ENCODE measurements around the gene IMMT. TPM values are rescaled to one million over a fixed set of nuclear protein-coding genes. Genes with fewer than 3 reads are reported as not detected.

The IMMT gene
- total and polyA plus RNA-seq, 9 of the 15 experiments (the other 6 are each of a cell fraction or from before 2014, with no cell fraction given): 119 to 294 (median 140) TPM

DNA sequence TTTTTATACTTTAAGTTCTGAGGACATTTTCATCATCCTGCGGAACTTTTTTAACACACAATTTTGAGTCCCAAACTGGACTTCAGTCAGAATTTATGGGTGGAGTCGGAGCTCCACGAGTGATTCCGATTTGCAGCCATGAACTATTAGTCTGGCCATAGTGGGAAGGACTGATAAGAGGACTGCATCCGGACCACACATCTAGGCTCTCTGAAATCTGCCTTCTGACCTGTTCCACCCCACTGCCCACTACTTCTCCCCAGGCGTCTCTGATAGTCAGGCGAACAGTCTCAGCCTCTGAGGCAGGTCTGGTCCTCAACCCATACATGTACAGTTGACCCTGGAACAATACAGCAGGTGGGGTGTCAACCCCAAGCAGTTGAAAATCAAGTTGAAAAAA, 9.2 kb upstream of the IMMT start (continued):
- TF ChIP-seq PYGO2 (tag; IDR thresholded peaks at IDR 0.05) (no peak), ZNF586 (CRISPR knock-in tag; conservative IDR thresholded peaks at IDR 0.05) (no peak), KAT7 (CRISPR knock-in tag; IDR thresholded peaks at IDR 0.05; ENCODE audit: borderline replicate concordance) (no peak), NFE2 (IDR thresholded peaks at IDR 0.05; ENCODE audit: low read depth) (no peak), RCOR1 (IDR thresholded peaks at IDR 0.05; ENCODE audit: borderline replicate concordance in 1 of 2, low read depth in 2 of 2, low read length in 2 of 2) (peak; percentile 67 to 94; a peak in 3 of 4 replicates), ZNF76 (CRISPR knock-in tag; IDR thresholded peaks at IDR 0.05; ENCODE audit: borderline replicate concordance) (no peak), FOXM1 (IDR thresholded peaks at IDR 0.05; ENCODE audit: low read depth) (peak; percentile 51), FOXM1 (CRISPR knock-in tag; IDR thresholded peaks at IDR 0.05; ENCODE audit: low read depth) (no peak), EWSR1 (IDR thresholded peaks at IDR 0.05; ENCODE audit: borderline replicate concordance, low read depth, partially characterized antibody) (no peak), ZNF589 (CRISPR knock-in tag; IDR thresholded peaks at IDR 0.05; ENCODE audit: low read depth) (no peak), BRF1 (IDR thresholded peaks at IDR 0.05; ENCODE audit: borderline replicate concordance, extremely low read depth, insufficient read length) (no peak), MCM3 (IDR thresholded peaks at IDR 0.05) (no peak), NR1H2 (CRISPR knock-in tag; IDR thresholded peaks at IDR 0.05) (no peak), NFIX (CRISPR knock-in tag; IDR thresholded peaks at IDR 0.05; ENCODE audit: low read depth) (no peak), PRMT5 (CRISPR knock-in tag; IDR thresholded peaks at IDR 0.05) (no peak), BACH1 (tag; IDR thresholded peaks at IDR 0.05) (no peak), TBP (optimal IDR thresholded peaks at IDR 0.05; ENCODE audit: low read depth, low read length) (no peak), ZNF133 (CRISPR knock-in tag; IDR thresholded peaks at IDR 0.05) (no peak), RBM22 (IDR thresholded peaks at IDR 0.05; ENCODE audit: low read depth, low read length, poor library complexity, severe bottlenecking) (no peak), HLTF (IDR thresholded peaks at IDR 0.05) (0 out of 2 replicates have a peak, but pooled peaks have one; percentile 34), PCBP2 (IDR thresholded peaks at IDR 0.05; ENCODE audit: low read depth, low read length, poor library complexity, severe bottlenecking) (no peak)
- TF ChIP-seq, protein P1, sequence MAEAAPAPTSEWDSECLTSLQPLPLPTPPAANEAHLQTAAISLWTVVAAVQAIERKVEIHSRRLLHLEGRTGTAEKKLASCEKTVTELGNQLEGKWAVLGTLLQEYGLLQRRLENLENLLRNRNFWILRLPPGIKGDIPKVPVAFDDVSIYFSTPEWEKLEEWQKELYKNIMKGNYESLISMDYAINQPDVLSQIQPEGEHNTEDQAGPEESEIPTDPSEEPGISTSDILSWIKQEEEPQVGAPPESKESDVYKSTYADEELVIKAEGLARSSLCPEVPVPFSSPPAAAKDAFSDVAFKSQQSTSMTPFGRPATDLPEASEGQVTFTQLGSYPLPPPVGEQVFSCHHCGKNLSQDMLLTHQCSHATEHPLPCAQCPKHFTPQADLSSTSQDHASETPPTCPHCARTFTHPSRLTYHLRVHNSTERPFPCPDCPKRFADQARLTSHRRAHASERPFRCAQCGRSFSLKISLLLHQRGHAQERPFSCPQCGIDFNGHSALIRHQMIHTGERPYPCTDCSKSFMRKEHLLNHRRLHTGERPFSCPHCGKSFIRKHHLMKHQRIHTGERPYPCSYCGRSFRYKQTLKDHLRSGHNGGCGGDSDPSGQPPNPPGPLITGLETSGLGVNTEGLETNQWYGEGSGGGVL (CRISPR knock-in tag; IDR thresholded peaks at IDR 0.05): no peak
- TF ChIP-seq, protein P2, sequence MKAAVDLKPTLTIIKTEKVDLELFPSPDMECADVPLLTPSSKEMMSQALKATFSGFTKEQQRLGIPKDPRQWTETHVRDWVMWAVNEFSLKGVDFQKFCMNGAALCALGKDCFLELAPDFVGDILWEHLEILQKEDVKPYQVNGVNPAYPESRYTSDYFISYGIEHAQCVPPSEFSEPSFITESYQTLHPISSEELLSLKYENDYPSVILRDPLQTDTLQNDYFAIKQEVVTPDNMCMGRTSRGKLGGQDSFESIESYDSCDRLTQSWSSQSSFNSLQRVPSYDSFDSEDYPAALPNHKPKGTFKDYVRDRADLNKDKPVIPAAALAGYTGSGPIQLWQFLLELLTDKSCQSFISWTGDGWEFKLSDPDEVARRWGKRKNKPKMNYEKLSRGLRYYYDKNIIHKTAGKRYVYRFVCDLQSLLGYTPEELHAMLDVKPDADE (conservative IDR thresholded peaks at IDR 0.05; ENCODE audit: control insufficient read depth, low read depth, low read length): peak; percentile 61; the same call in 1 of the 2 replicates
- TF ChIP-seq, protein P3, sequence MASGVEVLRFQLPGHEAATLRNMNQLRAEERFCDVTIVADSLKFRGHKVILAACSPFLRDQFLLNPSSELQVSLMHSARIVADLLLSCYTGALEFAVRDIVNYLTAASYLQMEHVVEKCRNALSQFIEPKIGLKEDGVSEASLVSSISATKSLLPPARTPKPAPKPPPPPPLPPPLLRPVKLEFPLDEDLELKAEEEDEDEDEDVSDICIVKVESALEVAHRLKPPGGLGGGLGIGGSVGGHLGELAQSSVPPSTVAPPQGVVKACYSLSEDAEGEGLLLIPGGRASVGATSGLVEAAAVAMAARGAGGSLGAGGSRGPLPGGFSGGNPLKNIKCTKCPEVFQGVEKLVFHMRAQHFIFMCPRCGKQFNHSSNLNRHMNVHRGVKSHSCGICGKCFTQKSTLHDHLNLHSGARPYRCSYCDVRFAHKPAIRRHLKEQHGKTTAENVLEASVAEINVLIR (CRISPR knock-in tag; IDR thresholded peaks at IDR 0.05): no peak
- TF ChIP-seq, protein P4, sequence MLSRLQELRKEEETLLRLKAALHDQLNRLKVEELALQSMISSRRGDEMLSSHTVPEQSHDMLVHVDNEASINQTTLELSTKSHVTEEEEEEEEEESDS (CRISPR knock-in tag; IDR thresholded peaks at IDR 0.05): no peak
- TF ChIP-seq, protein P5, sequence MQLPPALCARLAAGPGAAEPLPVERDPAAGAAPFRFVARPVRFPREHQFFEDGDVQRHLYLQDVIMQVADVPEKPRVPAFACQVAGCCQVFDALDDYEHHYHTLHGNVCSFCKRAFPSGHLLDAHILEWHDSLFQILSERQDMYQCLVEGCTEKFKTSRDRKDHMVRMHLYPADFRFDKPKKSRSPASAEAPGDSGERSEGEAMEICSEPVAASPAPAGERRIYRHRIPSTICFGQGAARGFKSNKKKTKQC (CRISPR knock-in tag; IDR thresholded peaks at IDR 0.05): no peak

All from K562 (cell line).